ENCODE measurements around the gene SYNPO2. TPM values are rescaled to one million over a fixed set of nuclear protein-coding genes. Genes with fewer than 3 reads are reported as not detected.

Gene SYNPO2
- total RNA-seq, 1 experiment from 2014 or later: 0.26 TPM

- no peak overlapping the region for H3K27ac ChIP-seq (ENCODE audit: low read depth, low read length, poor library complexity, severe bottlenecking)
- no peaks in the 10 kb centered on the region for H3K27me3 ChIP-seq (replicated peaks; ENCODE audit: insufficient read depth, low read depth, low read length, poor library complexity)
- no TSS peak for BruUV-seq (replicated peaks)
- DNase-seq (ENCODE audit: low spot score): no peak
- ChIA-PET CTCF (no interaction called here), POLR2A (ENCODE audit: low non-redundant PET) (no interaction called here)
- H3K36me3 ChIP-seq (ENCODE audit: insufficient read depth, low read length, poor library complexity, severe bottlenecking): no peaks in the 10 kb centered on the region
- H3K9me3 ChIP-seq (ENCODE audit: low read depth, low read length, poor library complexity, severe bottlenecking): no peaks in the 10 kb centered on the region
- H3K4me3 ChIP-seq (ENCODE audit: low read depth, low read length, poor library complexity, severe bottlenecking): no peak overlapping the region
- H3K4me1 ChIP-seq (ENCODE audit: insufficient read depth, low read length, poor library complexity, severe bottlenecking): no peaks in the 10 kb centered on the region
- intact Hi-C loops (cut with micrococcal nuclease; ENCODE audit: unreplicated experiment): loop anchor here (10.0 kb wide), 1 partner anchor 300 kb away; no protein-coding TSS in a partner anchor
- TF ChIP-seq CTCF (conservative IDR thresholded peaks at IDR 0.05; ENCODE audit: low read depth, low read length): no peak
- no peak for TF ChIP-seq EZH2 (IDR thresholded peaks at IDR 0.05; ENCODE audit: borderline replicate concordance, low read depth, low read length, poor library complexity, severe bottlenecking)
Observed at GRCh38 chr4:118964891-118965411, 76.3 kb downstream of the SYNPO2 start.

DNA sequence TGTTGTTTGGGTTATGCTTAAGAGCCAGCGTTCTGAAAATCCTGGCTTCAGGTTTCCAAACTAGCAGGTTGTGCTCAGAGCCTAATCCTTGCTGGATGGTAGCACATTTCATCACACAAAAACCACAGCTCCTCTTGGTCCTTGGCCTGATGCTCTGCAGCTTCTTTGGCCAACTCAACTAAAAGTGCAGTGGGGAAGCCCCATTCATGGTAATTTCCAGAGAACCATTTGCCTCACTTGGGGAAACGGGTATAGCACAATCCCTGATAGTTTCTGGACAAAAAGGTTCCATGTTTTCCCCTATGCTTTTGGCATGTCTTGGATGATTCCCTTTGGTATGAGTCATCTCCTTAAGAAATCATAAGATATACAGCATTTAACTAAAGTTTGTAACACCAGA is 78.7 kb downstream of the SYNPO2 start:
- TF ChIP-seq EZH2 (IDR thresholded peaks at IDR 0.05; ENCODE audit: borderline replicate concordance, low read depth, low read length, poor library complexity, severe bottlenecking) (no peak), CTCF (conservative IDR thresholded peaks at IDR 0.05; ENCODE audit: low read depth, low read length) (no peak)
- intact Hi-C loops (cut with micrococcal nuclease; ENCODE audit: unreplicated experiment): loop anchor here (10.0 kb wide), 1 partner anchor 303 kb away; no protein-coding TSS in a partner anchor
- Histone ChIP-seq H3K27ac (ENCODE audit: low read depth, low read length, poor library complexity, severe bottlenecking) (no peak overlapping the region), H3K9me3 (ENCODE audit: low read depth, low read length, poor library complexity, severe bottlenecking) (no peaks in the 10 kb centered on the region), H3K4me3 (ENCODE audit: low read depth, low read length, poor library complexity, severe bottlenecking) (no peak overlapping the region), H3K36me3 (ENCODE audit: insufficient read depth, low read length, poor library complexity, severe bottlenecking) (no peaks in the 10 kb centered on the region), H3K4me1 (ENCODE audit: insufficient read depth, low read length, poor library complexity, severe bottlenecking) (no peaks in the 10 kb centered on the region), H3K27me3 (replicated peaks; ENCODE audit: insufficient read depth, low read depth, low read length, poor library complexity) (no peaks in the 10 kb centered on the region)
- ChIA-PET POLR2A (ENCODE audit: low non-redundant PET) (interaction anchor here (0.7 kb wide), 1 partner anchor 1558 kb away, joined by 3 read pairs; no protein-coding TSS in a partner anchor), CTCF (no interaction called here)
- no TSS peak for BruUV-seq (replicated peaks)
- no peak for DNase-seq (ENCODE audit: low spot score)

DNA sequence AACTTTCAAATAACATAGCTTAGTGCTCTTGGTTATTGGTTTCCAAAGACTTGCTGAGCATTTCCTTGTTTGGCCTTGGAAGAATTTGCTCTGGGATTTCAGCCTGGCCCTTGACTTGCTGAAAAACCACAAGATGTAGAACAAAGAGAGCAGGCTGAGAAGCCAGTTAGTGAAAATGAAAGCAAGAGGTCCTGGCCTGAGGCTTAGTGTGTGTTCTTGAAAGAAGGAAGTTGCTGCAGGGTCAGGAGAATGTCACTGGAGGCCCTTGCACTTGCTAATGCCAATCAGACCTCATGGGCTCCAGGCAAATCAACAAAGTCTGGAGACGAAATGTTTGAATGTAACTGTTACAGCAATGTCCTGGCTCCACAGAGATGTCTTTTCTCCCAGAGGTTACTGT is 79.4 kb downstream of the SYNPO2 start:
- DNase-seq (ENCODE audit: low spot score): no peak
- ChIA-PET CTCF (no interaction called here), POLR2A (ENCODE audit: low non-redundant PET) (interaction anchor here (0.7 kb wide), 2 partner anchors 811 to 1558 kb away, joined by 3 to 4 read pairs; no protein-coding TSS in a partner anchor)
- H3K4me3 ChIP-seq (ENCODE audit: low read depth, low read length, poor library complexity, severe bottlenecking): no peak overlapping the region
- intact Hi-C loops (cut with micrococcal nuclease; ENCODE audit: unreplicated experiment): loop anchor here (2.0 to 10.0 kb wide), 2 partner anchors 227 to 303 kb away; no protein-coding TSS in a partner anchor
- H3K4me1 ChIP-seq (ENCODE audit: insufficient read depth, low read length, poor library complexity, severe bottlenecking): no peaks in the 10 kb centered on the region
- no peak for TF ChIP-seq CTCF (conservative IDR thresholded peaks at IDR 0.05; ENCODE audit: low read depth, low read length)
- no peak for TF ChIP-seq EZH2 (IDR thresholded peaks at IDR 0.05; ENCODE audit: borderline replicate concordance, low read depth, low read length, poor library complexity, severe bottlenecking)
- no peaks in the 10 kb centered on the region for H3K9me3 ChIP-seq (ENCODE audit: low read depth, low read length, poor library complexity, severe bottlenecking)
- H3K27me3 ChIP-seq (replicated peaks; ENCODE audit: insufficient read depth, low read depth, low read length, poor library complexity): no peaks in the 10 kb centered on the region
- no peaks in the 10 kb centered on the region for H3K36me3 ChIP-seq (ENCODE audit: insufficient read depth, low read length, poor library complexity, severe bottlenecking)
- no TSS peak for BruUV-seq (replicated peaks)
- H3K27ac ChIP-seq (ENCODE audit: low read depth, low read length, poor library complexity, severe bottlenecking): no peak overlapping the region

Data from A673 (cell line).